HG03139 (cell line): ENCODE data around the gene LHPP.
"Not testable (repeated sequence)": the region's sequence is repeated elsewhere in the genome, so short reads cannot be mapped to it uniquely, and the experiment has no call there.

ENCODE experiments used
- ATAC-seq: cut with Tn5 transposase; IDR thresholded peaks from one replicate; pipeline ENCODE4 v1.9.1; 2021; ENCODE audit not compliant: unreplicated experiment

Gene LHPP

GRCh38 chr10:124535731-124536495 is 74.3 kb downstream of the LHPP start:
- ATAC-seq = no peak

GRCh38 chr10:124536496-124537050 is 75.0 kb downstream of the LHPP start:
- no peak for ATAC-seq

GRCh38 chr10:124537166-124537725 is 75.6 kb downstream of the LHPP start:
- ATAC-seq = no peak

GRCh38 chr10:124537891-124538290 is 76.3 kb downstream of the LHPP start:
- ATAC-seq = no peak

- ATAC-seq = no peak
Observed at GRCh38 chr10:124538706-124539105, 77.1 kb downstream of the LHPP start.

- ATAC-seq = peak; percentile 51
Observed at GRCh38 chr10:124539935-124540641, 78.5 kb downstream of the LHPP start.

- ATAC-seq = no peak
Observed at GRCh38 chr10:124541076-124541903, 79.7 kb downstream of the LHPP start.

GRCh38 chr10:124542336-124542735 is 80.7 kb downstream of the LHPP start:
- ATAC-seq = no peak

GRCh38 chr10:124543146-124543545 is 81.5 kb downstream of the LHPP start:
- ATAC-seq = no peak

GRCh38 chr10:124543971-124544370 is 82.3 kb downstream of the LHPP start:
- ATAC-seq = no peak

GRCh38 chr10:124544711-124545110 is 83.1 kb downstream of the LHPP start:
- no peak for ATAC-seq

GRCh38 chr10:124545351-124546054 is 83.9 kb downstream of the LHPP start:
- ATAC-seq = no peak

- no peak for ATAC-seq
Observed at GRCh38 chr10:124546055-124546369, 84.4 kb downstream of the LHPP start.

- ATAC-seq = no peak
Observed at GRCh38 chr10:124546957-124547646, 85.5 kb downstream of the LHPP start.

GRCh38 chr10:124547647-124548168 is 86.1 kb downstream of the LHPP start:
- ATAC-seq = no peak

- ATAC-seq = not testable (repeated sequence)
Observed at GRCh38 chr10:124549171-124549570, 87.5 kb downstream of the LHPP start.

- no peak for ATAC-seq
Observed at GRCh38 chr10:124550293-124551034, 88.8 kb downstream of the LHPP start.

- ATAC-seq = no peak
Observed at GRCh38 chr10:124551097-124551496, 89.5 kb downstream of the LHPP start.

- ATAC-seq = no peak
Observed at GRCh38 chr10:124551755-124552154, 90.1 kb downstream of the LHPP start.
